HepG2 (cell line): ENCODE results near the gene MEGF11. TPM values are rescaled to one million over a fixed set of nuclear protein-coding genes. Genes with fewer than 3 reads are reported as not detected.

Source experiments
- ARHGAP35 ChIP-seq: sonication (generic); formaldehyde crosslinking; IDR thresholded peaks from 2 replicates; pipeline ENCODE4 v1.9.0; 2022; ENCODE audit warnings: mild to moderate bottlenecking, inconsistent platforms, moderate library complexity, missing genetic modification reagents, borderline replicate concordance
- BCL3 ChIP-seq: sonication (generic); formaldehyde crosslinking; IDR thresholded peaks from 2 replicates; pipeline ENCODE4 v1.5.1; 2020; ENCODE audit warnings: mild to moderate bottlenecking, missing genetic modification reagents, moderate library complexity
- RFX3 ChIP-seq: IDR thresholded peaks from 2 replicates; pipeline ENCODE4 v1.6.1; 2016; ENCODE audit warnings: missing biosample characterization, missing genetic modification reagents
- RNF219 ChIP-seq: sonication (generic); formaldehyde crosslinking; IDR thresholded peaks from 2 replicates; pipeline ENCODE4 v1.5.0; 2020; ENCODE audit warnings: mild to moderate bottlenecking, missing genetic modification reagents
- SRSF9 ChIP-seq: fragments of 200-400 bp; formaldehyde crosslinking; IDR thresholded peaks from 2 replicates; pipeline ENCODE4 v1.6.1; 2018; ENCODE audit warnings: borderline replicate concordance, mild to moderate bottlenecking, low read depth, low read length; ENCODE audit not compliant: insufficient read depth, poor library complexity, severe bottlenecking
- TBX3 ChIP-seq: fragments of 450-650 bp; IDR thresholded peaks from 2 replicates; pipeline ENCODE4 v1.6.1; 2017; ENCODE audit warnings: antibody characterized with exemption, mild to moderate bottlenecking, inconsistent platforms, borderline replicate concordance
- ZBTB34 ChIP-seq: sonication (generic); formaldehyde crosslinking; IDR thresholded peaks from 2 replicates; pipeline ENCODE4 v1.8.0; 2022; ENCODE audit warnings: mild to moderate bottlenecking, missing genetic modification reagents
- ZMYM3 ChIP-seq: sonication (generic); formaldehyde crosslinking; IDR thresholded peaks from 2 replicates; pipeline ENCODE4 v1.5.1; 2020; ENCODE audit warnings: mild to moderate bottlenecking, missing genetic modification reagents
- ZNF256 ChIP-seq: sonication (generic); formaldehyde crosslinking; conservative IDR thresholded peaks from 2 replicates; pipeline ENCODE4 v1.4.0; 2020; ENCODE audit warnings: missing genetic modification reagents
- ZNF7 ChIP-seq: IDR thresholded peaks from 2 replicates; pipeline ENCODE4 v1.6.1; 2016; ENCODE audit warnings: missing biosample characterization, missing genetic modification reagents
- polyA plus RNA-seq, 8 experiments: library from polyadenylated mRNA; depleted of rRNA in 3 of 8; stranded (reverse) in 7 of 8; unstranded in 1 of 8; fragments of >200 nt; fragmentation: Illumina TruSeq in 4 of 8; extraction: Trizol in 4 of 8; gene quantifications; 2 replicates each; pipeline versions ENCODE4 v1.2.1 to v1.2.3, GENCODE V29; 2011 to 2016; ENCODE audit warnings: low read depth in 4 of 8, missing spikeins in 1 of 8, mixed read lengths in 1 of 8; ENCODE audit not compliant: insufficient read depth in 1 of 8
- total RNA-seq, 5 experiments: library from RNA; depleted of rRNA; stranded (reverse); fragments of >200 nt; fragmentation: Illumina TruSeq; extraction: Trizol; gene quantifications; 2 replicates each; pipeline ENCODE4 v1.2.3, GENCODE V29; 2016; ENCODE audit warnings: low read depth in 1 of 5
- TF ChIP-seq, protein P1 (sequence below): sonication (generic); formaldehyde crosslinking; IDR thresholded peaks from 2 replicates; pipeline ENCODE4 v1.4.0; 2020; ENCODE audit warnings: mild to moderate bottlenecking, low read depth, missing genetic modification reagents
- TF ChIP-seq, protein P2 (sequence below): sonication (generic); formaldehyde crosslinking; IDR thresholded peaks from 2 replicates; pipeline ENCODE4 v1.5.0; 2020; ENCODE audit warnings: missing genetic modification reagents

MEGF11 gene
- total and polyA plus RNA-seq, 2 of the 13 experiments (the other 11 are each of a cell fraction or from before 2014, with no cell fraction given) = not detected

DNA sequence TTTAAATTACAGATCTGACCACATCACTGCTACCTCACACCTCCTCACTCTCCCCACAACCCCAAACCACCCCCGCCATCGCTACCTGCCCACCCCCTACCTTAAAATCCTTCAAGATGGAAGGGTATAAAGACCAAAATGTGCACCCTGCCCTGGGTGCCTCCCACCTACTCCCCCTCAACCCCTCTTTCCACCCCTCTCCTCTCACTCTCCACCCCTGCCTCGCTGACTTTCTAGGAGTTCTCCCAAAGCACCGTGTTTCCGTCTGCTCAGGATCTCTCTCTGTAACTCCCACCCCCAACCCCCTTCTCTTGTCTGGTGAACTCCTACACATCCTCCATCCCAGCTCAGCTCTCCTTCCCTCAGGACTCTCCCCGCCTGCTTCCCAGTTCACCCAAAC is 69.1 kb downstream of the MEGF11 start (continued):
- TF ChIP-seq, protein P1, sequence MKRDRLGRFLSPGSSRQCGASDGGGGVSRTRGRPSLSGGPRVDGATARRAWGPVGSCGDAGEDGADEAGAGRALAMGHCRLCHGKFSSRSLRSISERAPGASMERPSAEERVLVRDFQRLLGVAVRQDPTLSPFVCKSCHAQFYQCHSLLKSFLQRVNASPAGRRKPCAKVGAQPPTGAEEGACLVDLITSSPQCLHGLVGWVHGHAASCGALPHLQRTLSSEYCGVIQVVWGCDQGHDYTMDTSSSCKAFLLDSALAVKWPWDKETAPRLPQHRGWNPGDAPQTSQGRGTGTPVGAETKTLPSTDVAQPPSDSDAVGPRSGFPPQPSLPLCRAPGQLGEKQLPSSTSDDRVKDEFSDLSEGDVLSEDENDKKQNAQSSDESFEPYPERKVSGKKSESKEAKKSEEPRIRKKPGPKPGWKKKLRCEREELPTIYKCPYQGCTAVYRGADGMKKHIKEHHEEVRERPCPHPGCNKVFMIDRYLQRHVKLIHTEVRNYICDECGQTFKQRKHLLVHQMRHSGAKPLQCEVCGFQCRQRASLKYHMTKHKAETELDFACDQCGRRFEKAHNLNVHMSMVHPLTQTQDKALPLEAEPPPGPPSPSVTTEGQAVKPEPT (CRISPR knock-in tag) = no peak
- TF ChIP-seq ZNF256 = no peak
- TF ChIP-seq, protein P2, sequence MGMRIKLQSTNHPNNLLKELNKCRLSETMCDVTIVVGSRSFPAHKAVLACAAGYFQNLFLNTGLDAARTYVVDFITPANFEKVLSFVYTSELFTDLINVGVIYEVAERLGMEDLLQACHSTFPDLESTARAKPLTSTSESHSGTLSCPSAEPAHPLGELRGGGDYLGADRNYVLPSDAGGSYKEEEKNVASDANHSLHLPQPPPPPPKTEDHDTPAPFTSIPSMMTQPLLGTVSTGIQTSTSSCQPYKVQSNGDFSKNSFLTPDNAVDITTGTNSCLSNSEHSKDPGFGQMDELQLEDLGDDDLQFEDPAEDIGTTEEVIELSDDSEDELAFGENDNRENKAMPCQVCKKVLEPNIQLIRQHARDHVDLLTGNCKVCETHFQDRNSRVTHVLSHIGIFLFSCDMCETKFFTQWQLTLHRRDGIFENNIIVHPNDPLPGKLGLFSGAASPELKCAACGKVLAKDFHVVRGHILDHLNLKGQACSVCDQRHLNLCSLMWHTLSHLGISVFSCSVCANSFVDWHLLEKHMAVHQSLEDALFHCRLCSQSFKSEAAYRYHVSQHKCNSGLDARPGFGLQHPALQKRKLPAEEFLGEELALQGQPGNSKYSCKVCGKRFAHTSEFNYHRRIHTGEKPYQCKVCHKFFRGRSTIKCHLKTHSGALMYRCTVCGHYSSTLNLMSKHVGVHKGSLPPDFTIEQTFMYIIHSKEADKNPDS = no peak
- no peak for TF ChIP-seq ZBTB34 (CRISPR knock-in tag)
- no peak for TF ChIP-seq RFX3 (CRISPR knock-in tag)
- TF ChIP-seq BCL3 = no peak
- TF ChIP-seq SRSF9 = no peak
- no peak for TF ChIP-seq RNF219 (CRISPR knock-in tag)
- no peak for TF ChIP-seq ARHGAP35 (CRISPR knock-in tag)
- TF ChIP-seq ZNF7 = no peak
- TF ChIP-seq ZMYM3 (CRISPR knock-in tag) = no peak
- TF ChIP-seq TBX3 = no peak
